Transverse colon (tissue), 4 donors: ENCODE data around the gene TBCD. TPM values are rescaled to one million over a fixed set of nuclear protein-coding genes. Genes with fewer than 3 reads are reported as not detected.

Source experiments
- DNase-seq: peaks from one replicate; pipeline ENCODE4 v3.0.0-alpha.2; 2019
- H3K27ac ChIP-seq, 4 donors: fragments of 200-600 bp; sonication (generic); 2 replicates each; pipeline ENCODE4 v1.5.1; 2016 to 2018; ENCODE audit warnings: inconsistent platforms in 4 of 4
- H3K27me3 ChIP-seq: fragments of 200-600 bp; sonication (generic); 2 replicates; pipeline ENCODE4 v1.5.1; 2017; ENCODE audit warnings: inconsistent platforms
- H3K36me3 ChIP-seq, 4 donors: fragments of 200-600 bp; sonication (generic); 2 replicates each; pipeline ENCODE4 v1.5.1; 2017 to 2019; ENCODE audit warnings: inconsistent platforms in 4 of 4
- H3K4me1 ChIP-seq, 4 donors: fragments of 200-600 bp; sonication (generic); 2 replicates each; pipeline ENCODE4 v1.5.1; 2017 to 2020; ENCODE audit warnings: inconsistent platforms in 4 of 4
- H3K4me3 ChIP-seq, 4 donors: fragments of 200-600 bp; sonication (generic); 1 replicate in 1 of 4; 2 replicates in 3 of 4; pipeline versions ENCODE4 v1.5.1 to v1.6.1; 2017 to 2019; ENCODE audit warnings: inconsistent platforms in 4 of 4
- H3K9me3 ChIP-seq, 2 donors: fragments of 200-600 bp; sonication (generic); 2 replicates each; pipeline ENCODE4 v1.5.1; 2017 to 2019; ENCODE audit warnings: inconsistent platforms in 2 of 2
- EP300 ChIP-seq: sonication (generic); formaldehyde crosslinking; IDR thresholded peaks from one replicate; pipeline ENCODE4 v1.6.1; 2017; ENCODE audit warnings: antibody characterized with exemption, low read depth
- POLR2A ChIP-seq: fragments of 450-650 bp; IDR thresholded peaks from one replicate; pipeline ENCODE4 v1.6.1; 2016; ENCODE audit warnings: antibody characterized with exemption, mild to moderate bottlenecking, moderate library complexity
- POLR2AphosphoS5 ChIP-seq, 3 donors: sonication (generic); formaldehyde crosslinking; IDR thresholded peaks; one replicate each; pipeline ENCODE4 v1.6.1; 2016; ENCODE audit warnings: antibody characterized with exemption in 3 of 3
- WGBS, 2 donors: methylation state at CpG; one replicate each; pipeline ENCODE4 v1.1.5; 2018; ENCODE audit warnings: low coverage in 1 of 2; 5-methylcytosine and 5-hydroxymethylcytosine counted together
- in situ Hi-C, 4 donors: fragments of 200-750 bp; cut with MboI; loops; one replicate each; pipeline versions ENCODE4 v1.15.0 to v1.15.1; 2017; ENCODE audit warnings: low sequenced_read_pairs in 3 of 4, low pct_ligation_motif_present in 1 of 4, low pct_unique_long_range_greater_than_20kb in 1 of 4
- intact Hi-C: fragments of 100-400 bp; cut with DNase I; formaldehyde crosslinking; loops from one replicate; pipeline ENCODE4 v1.15.1; 2023; ENCODE audit warnings: low total_unique reads
- total RNA-seq, 4 donors: library from RNA; depleted of rRNA; stranded (reverse); fragments of >200 nt; gene quantifications; one replicate each; pipeline ENCODE4 v1.1.0, GENCODE V29; 2016
- TF ChIP-seq, protein P1 (sequence below), 5 experiments: fragments of 200-600 bp in 3 of 5; fragments of 450-650 bp in 2 of 5; sonication (generic) in 3 of 5; IDR thresholded peaks; 1 replicate in 2 of 5; 2 replicates in 3 of 5; pipeline ENCODE4 v1.5.1; 2016 to 2017; ENCODE audit warnings: antibody characterized with exemption in 5 of 5, inconsistent platforms in 3 of 5, mild to moderate bottlenecking in 2 of 5, moderate library complexity in 1 of 5

Gene TBCD
- total RNA-seq, 4 donors from 2014 or later = 38.6 to 104 (median 39.8) TPM

DNA sequence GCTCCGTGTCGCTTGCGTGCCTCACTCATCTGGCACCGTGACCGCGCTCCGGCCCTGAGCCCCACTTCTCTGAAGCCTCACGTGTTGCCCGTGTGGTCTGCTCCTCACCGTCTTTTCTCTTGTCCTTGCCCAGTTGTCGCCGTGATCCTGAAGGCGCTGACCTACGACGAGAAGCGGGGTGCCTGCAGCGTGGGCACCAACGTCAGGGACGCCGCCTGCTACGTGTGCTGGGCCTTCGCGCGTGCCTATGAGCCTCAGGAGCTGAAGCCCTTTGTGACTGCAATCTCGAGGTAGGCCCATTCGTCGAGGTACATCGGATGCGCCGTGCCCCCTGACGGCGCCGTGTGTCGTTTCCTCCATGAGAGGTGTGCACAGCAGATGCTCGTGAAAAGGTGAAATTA lies 118.2 kb downstream of the TBCD start:
- intact Hi-C loops = no loop called here
- H3K36me3 ChIP-seq = peaks cover 0 to 5% (median 0%) of the 10 kb centered on the region in 4 donors
- H3K27ac ChIP-seq = no peak overlapping the region
- in situ Hi-C loops = no loop called here
- peaks cover 0 to 13% (median 8%) of the 10 kb centered on the region in 4 donors for H3K4me1 ChIP-seq
- DNase-seq = no peak
- H3K27me3 ChIP-seq = no peaks in the 10 kb centered on the region
- 93 to 98% methylated on average over 9 to 35 of the region's 35 CpGs for WGBS, 2 donors
- no peaks in the 10 kb centered on the region for H3K9me3 ChIP-seq
- H3K4me3 ChIP-seq = no peak overlapping the region
- no peak for TF ChIP-seq POLR2AphosphoS5 (IDR thresholded peaks at IDR 0.05)
- TF ChIP-seq EP300 = no peak
- TF ChIP-seq POLR2A = no peak
- TF ChIP-seq, protein P1, sequence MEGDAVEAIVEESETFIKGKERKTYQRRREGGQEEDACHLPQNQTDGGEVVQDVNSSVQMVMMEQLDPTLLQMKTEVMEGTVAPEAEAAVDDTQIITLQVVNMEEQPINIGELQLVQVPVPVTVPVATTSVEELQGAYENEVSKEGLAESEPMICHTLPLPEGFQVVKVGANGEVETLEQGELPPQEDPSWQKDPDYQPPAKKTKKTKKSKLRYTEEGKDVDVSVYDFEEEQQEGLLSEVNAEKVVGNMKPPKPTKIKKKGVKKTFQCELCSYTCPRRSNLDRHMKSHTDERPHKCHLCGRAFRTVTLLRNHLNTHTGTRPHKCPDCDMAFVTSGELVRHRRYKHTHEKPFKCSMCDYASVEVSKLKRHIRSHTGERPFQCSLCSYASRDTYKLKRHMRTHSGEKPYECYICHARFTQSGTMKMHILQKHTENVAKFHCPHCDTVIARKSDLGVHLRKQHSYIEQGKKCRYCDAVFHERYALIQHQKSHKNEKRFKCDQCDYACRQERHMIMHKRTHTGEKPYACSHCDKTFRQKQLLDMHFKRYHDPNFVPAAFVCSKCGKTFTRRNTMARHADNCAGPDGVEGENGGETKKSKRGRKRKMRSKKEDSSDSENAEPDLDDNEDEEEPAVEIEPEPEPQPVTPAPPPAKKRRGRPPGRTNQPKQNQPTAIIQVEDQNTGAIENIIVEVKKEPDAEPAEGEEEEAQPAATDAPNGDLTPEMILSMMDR (IDR thresholded peaks at IDR 0.05) = no peak

DNA sequence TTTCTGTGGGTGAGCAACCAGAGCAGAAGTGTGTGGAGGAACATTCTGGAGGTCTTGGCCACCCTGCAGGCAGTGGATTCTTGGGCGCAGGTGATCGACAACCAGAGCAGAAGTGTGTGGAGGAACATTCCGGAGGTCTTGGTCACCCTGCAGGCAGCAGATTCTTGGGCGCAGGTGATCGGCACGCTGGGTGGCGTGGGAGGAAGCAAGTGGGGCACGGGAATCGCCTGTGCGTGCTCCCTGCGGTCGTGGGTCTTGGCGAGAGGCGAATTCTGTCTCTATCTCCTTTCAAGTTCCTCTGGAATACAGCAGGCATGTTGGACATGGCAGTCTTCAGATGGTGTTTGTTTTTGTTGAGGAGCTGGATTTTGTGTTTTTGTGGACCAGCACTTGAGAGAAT lies 118.7 kb downstream of the TBCD start:
- intact Hi-C loops = no loop called here
- peak overlapping the region in 1 of 4 donors; percentile 19 for H3K27ac ChIP-seq
- TF ChIP-seq EP300 (no peak), POLR2A (no peak), POLR2AphosphoS5 (IDR thresholded peaks at IDR 0.05) (no peak)
- TF ChIP-seq, protein P1 (IDR thresholded peaks at IDR 0.05) = no peak
- no peaks in the 10 kb centered on the region for H3K27me3 ChIP-seq
- in situ Hi-C loops = no loop called here
- H3K9me3 ChIP-seq = no peaks in the 10 kb centered on the region
- H3K4me1 ChIP-seq = peaks cover 0 to 11% (median 4%) of the 10 kb centered on the region in 4 donors
- H3K36me3 ChIP-seq = peaks cover 0 to 5% (median 0%) of the 10 kb centered on the region in 4 donors
- H3K4me3 ChIP-seq = no peak overlapping the region
- no peak for DNase-seq
- 92% methylated on average over 14 of the region's 14 CpGs; no CpG with 5 or more reads in 1 of the 2 donors for WGBS, 2 donors

DNA sequence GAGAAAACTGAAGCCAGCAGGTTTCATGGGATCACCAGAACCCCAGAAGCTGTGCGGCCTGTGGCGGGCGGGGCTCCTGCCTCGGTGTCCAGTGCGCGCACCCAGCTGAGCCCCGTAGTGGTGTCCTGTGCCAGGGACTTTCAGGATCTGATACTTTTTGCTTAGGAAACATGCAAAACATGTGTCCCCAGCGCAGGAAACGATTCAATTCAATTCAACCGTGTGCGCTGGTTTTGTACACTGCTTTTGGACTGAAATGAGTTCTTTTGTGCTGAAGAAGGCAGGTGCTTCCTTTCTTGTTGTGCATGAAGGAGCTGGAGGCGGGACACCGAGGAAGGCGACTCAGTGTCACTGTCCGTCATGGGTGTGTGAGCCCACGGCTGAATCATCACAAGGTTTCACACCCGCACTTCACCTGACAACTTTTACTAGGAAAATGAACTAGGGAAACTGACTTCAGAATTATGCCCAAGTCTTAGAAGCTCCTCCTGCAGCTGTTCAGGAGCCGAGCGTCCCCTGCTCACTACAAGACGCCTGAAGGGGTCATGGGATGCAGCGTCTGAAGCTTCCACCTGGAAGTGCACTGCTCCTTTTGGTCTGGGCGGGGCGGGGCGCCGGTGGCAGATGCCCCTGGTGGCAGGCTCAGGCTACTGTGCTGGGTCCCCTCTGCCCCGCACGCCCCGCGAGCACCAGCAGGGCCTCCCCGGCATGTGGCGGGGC lies 119.4 kb downstream of the TBCD start:
- Histone ChIP-seq H3K27me3 (no peaks in the 10 kb centered on the region), H3K4me1 (peaks cover 1 to 9% (median 4%) of the 10 kb centered on the region in 4 donors), H3K27ac (peak overlapping the region in 2 of 4 donors; percentile 28 to 64), H3K36me3 (peaks cover 0 to 5% (median 0%) of the 10 kb centered on the region in 4 donors), H3K4me3 (no peak overlapping the region), H3K9me3 (no peaks in the 10 kb centered on the region)
- no peak for DNase-seq
- TF ChIP-seq POLR2AphosphoS5 (IDR thresholded peaks at IDR 0.05) (peak in 2 of 3 donors; percentile 22 to 34), POLR2A (no peak), EP300 (no peak)
- TF ChIP-seq, protein P1 (IDR thresholded peaks at IDR 0.05) = no peak
- in situ Hi-C loops = no loop called here
- WGBS, 2 donors = 83% methylated on average over 31 of the region's 31 CpGs; no CpG with 5 or more reads in 1 of the 2 donors
- intact Hi-C loops = no loop called here

DNA sequence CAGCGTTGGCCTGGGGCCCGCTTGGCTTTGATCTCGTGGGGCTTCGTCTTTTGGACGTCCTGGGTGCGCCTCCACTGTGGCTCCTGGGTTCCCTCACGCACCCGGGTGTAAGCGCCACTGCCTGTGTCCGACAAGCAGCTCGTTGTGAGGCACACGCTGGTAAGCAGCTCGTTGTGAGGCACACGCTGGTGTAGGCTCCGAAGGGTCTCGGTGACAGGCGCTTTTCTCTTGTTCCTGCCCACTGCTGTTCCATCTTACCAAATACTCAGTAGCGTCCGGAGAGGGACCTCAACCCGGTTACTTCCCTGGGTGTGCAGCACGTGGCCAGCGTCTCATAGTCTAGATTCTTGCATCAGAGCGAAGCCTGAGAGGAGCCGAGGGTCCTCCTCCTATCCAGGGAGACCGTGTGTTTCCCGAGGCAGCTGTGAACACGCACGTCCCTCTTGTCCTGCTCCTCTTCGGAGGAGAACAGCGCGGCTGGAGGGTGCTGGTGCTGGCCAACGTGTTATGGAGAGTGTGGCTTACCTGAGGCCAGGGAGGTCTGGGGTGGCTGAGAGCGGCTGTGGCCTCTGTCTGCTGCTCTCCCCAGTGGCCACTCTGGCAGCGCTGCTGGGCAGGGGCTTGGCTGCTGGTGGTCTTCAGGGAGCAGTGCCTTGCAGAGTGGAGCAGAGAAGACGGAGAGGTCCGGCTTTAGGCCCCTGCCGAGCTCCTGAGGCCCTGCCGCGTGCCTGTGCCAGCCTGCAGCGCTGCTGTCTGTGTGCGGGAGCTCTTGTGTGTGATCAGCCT lies 120.1 kb downstream of the TBCD start:
- Histone ChIP-seq H3K4me1 (peaks cover 4 to 12% (median 9%) of the 10 kb centered on the region in 4 donors), H3K4me3 (no peak overlapping the region), H3K27ac (peak overlapping the region in 2 of 4 donors; percentile 28 to 64), H3K9me3 (no peaks in the 10 kb centered on the region), H3K27me3 (no peaks in the 10 kb centered on the region), H3K36me3 (peaks cover 0 to 5% (median 0%) of the 10 kb centered on the region in 4 donors)
- in situ Hi-C loops = no loop called here
- TF ChIP-seq POLR2A (no peak), POLR2AphosphoS5 (IDR thresholded peaks at IDR 0.05) (no peak), EP300 (no peak)
- TF ChIP-seq, protein P1 (IDR thresholded peaks at IDR 0.05) = no peak
- DNase-seq = no peak
- intact Hi-C loops = no loop called here
- 89 to 100% methylated on average over 1 to 41 of the region's 41 CpGs for WGBS, 2 donors
